T47D (cell line): ENCODE measurements around the gene PPM1M.

Source experiments
- DNase-seq, 2 experiments: peaks; one replicate each; pipeline versions ENCODE4 v3.0.0 to v3.0.0-alpha.2; 2011 to 2012; ENCODE audit warnings: low read depth in 1 of 2, low spot score in 1 of 2
- JUND ChIP-seq: IDR thresholded peaks from 2 replicates; pipeline ENCODE4 v1.6.1; 2012; ENCODE audit warnings: low read depth
- in situ Hi-C: cut with HindIII; loops from 2 replicates; pipeline ENCODE4 v1.10.0; 2016; ENCODE audit warnings: low sequenced_read_pairs, low pct_unique_long_range_greater_than_20kb

The PPM1M gene

DNA sequence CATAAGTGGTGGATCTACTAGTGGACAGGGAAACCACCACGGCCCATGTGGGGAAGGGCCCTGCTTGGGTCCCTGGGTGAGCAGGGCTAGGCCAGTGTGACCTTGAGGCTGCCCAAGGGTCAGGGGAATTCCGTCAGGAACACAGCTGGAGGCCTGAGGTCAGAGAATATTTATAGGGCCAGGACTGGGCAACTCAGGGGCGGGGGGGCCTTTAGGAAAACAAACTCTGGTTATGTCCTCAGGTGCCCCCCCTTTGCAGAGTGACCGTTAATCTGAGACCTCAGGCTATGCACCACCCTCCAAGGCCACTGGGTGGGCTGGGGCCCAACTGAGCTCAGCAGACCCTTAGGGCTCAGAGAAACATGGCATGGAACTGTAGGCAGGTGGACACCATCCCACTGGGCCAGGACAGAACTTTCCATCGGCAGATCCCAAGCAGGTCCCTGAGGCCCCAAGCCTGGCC is 9.1 kb upstream of the PPM1M start:
- no peak for TF ChIP-seq JUND
- no peak for DNase-seq
- in situ Hi-C loops = no loop called here

DNA sequence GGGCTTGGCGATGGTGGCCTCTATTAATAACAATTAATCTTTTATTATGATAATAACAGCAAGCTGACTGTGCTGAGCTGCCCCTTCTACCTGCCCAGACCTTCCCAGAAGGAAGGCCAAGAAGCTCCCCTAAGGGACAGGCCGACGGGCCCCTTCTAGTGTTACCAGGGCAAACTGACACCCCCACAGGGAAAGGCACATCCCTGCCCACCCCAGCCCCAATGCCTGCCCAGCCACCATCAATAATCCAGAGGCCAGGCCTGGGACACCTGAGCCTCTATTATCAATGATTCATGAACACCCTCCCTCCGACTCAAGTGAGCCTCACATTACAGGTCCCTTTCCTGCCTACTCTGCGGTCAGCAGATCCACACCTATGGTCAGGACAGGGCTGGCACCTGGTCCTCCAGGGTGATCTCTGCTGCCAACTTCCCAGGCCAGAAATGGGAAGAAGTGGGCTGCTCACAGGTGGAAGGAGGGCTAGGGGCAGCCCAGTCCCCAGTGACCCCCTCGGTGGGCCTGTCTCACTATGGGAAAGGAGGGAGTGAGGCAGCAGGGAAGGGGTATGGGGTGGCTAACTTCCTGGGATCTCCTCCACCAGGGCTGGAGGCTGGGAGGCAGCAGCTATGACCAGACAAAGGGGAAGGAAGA is 8.4 kb upstream of the PPM1M start:
- no peak for TF ChIP-seq JUND
- no peak for DNase-seq
- in situ Hi-C loops = no loop called here

DNA sequence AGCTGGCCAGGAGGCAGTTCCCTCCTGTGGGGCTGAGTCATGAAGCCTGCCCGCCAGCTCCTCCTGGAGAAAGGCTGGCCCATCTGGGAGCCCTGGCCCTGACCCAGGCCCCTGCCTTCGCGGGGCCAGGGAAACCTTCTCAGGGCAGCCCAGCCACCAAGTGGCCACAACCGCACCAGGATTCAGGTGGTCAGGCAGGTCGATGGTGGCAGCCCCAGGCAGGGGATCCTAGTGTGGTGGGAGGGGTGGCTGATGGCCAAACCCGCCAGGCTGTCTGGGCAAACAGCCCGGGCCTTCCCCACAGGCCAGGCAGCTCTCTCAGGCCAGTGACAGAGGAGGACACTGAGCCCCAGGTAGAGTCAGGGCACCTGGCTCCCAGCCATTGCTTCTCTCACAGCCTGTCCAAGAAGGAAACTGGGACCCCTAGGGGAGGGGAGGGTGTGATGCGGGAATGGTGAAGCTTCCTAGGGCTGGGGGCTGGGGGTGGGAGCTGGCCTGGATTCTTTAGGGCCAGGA is 7.8 kb upstream of the PPM1M start:
- TF ChIP-seq JUND = no peak
- DNase-seq = peak in 1 of 2 experiments; percentile 62
- in situ Hi-C loops = no loop called here

DNA sequence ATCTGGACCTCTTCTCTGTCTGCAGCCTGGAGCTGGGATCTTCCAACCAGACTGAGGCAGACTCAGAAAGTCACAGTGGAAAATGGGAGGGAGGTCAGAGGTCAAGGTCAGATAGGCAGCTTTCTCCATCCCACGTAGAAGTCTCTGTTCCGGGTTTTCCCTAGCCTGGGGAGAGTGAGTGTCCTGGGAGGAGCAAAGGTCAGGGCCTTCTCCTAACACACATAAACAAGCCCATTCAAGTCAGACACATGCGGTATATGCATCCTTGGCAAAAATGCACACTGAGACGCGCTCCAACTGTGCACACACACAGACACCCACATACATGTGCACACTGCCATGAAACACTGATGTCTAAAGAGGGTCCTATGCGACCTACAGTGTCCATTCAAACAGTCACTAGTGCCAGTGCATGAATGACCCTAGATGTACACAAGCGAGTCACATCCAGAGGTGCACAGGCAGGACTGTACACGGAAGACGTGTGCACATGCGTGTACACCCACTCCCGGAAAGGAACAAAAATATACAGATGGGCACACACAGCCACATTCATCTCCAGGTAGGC is 7.3 kb upstream of the PPM1M start:
- in situ Hi-C loops = no loop called here
- no peak for TF ChIP-seq JUND

DNA sequence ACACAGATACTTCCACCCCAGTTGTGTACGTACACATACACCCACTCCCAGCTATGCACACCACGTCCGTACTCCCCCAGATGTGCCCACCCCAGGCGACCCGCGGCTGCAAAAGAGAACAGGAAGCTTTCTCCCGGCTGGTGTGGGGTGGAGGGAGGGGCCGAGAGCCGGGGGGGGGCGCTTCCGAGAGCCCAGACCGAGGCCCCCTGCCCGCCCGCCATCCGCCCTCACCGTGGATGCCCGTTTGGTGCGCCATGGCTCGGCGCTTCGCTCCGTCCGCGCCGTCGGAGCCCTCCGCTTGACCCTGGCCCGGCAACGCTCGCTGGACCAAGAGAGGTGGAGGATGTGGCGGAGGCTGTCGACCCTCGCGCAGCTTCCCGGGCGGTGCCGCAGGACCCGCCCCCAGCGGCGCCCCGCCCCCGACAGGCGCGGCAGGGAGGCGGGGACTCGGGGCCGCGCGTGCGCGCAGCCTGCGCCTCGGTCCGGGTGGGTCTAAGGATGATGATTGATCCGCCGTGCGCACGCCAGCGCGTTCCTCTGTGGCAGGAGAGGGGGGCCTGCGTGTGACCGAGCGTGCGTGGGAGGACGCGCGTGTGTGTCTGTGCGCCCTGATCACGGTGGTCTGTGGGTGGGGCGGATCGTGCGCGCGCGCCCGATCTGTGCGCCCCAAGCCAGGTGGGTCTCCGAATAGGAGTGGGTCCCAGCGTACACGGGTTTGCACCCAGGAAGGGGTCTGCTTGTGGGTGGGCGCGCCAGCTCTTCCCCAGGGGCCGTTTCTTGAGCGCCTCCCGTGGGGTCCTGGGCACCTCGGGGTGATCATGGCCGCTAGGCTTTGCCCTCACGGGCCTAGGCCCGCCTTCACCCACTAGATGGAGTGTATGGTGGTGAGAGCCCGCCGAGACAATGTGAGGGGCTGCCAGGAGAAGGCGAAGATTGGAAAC is 6.5 kb upstream of the PPM1M start, which contains the start of gene TWF2:
Gene TWF2, minus strand, starts transcription at position 398 of the 941 bp plus-strand sequence. Its CDS starts 142 bp downstream, at position 256.
- in situ Hi-C loops = no loop called here
- DNase-seq = peak; percentile 59 to 89

More for the DNA sequence above, 7.3 kb upstream of the PPM1M start:
- no peak for DNase-seq

DNA sequence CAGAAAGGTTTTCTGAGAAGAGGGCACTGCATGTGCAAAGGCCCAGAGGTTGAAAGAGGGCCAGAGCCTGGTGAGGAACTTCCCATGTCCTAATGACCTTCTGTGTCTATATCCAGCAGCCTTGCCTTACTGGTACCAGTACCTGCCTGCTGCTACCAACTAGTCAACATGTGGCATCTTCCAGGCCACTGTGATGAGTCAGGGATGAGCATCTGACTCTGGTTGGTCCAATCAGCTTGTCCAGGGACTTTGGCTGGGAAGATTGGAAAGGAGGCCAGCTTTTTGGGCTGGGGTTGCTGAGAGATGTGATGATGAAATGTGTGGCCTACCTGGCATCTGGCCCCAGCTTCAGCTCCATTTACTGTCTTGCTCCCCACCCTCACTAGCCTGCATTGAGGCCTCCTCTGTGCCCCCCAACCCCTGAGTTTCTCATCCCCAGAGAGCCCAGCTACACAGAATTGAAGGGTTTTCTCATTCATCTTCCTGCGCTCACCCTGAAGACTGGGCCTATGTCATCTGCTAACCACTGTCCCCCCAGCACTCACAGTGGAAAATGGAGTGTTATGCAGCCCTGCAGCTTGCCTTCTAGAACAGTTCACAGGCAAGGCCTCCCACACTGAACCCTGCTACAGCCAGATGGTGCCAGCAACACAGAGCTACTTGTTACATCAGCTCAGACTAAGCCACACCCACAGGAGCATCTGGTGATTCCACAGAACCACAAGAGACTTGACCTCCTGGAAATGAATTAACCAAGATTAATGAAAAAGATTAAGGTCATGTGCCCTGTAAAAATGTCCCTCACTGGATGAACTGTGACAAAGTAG is 5.3 kb upstream of the PPM1M start:
- peak in 1 of 2 experiments; percentile 52 for DNase-seq
- no peak for TF ChIP-seq JUND
- in situ Hi-C loops = no loop called here

More for the DNA sequence above, 6.5 kb upstream of the PPM1M start, which contains the start of gene TWF2:
- no peak for TF ChIP-seq JUND

DNA sequence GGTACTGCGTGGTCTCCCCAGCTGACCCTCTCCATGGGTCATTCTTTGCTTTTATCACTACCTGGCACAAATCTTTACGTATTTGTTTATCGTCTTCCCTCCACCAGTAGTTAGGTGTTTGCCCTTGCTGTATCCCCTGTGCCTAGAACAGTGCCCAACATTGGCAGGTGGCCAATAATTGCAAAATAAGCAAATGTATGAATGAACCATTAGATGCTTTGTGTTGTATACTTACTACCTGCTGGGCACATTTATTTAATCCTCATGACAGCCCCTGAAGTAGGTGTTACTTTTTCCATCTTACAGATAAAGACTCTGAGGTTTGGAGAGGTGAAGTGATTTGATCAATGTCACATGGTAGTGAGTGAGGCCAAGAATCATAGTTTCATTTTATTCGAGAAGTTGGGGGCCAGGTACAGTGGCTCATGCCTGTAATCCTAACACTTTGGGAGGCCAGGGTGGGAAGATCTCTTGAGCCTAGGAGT is 4.6 kb upstream of the PPM1M start:
- DNase-seq = no peak
- no peak for TF ChIP-seq JUND
- in situ Hi-C loops = no loop called here

DNA sequence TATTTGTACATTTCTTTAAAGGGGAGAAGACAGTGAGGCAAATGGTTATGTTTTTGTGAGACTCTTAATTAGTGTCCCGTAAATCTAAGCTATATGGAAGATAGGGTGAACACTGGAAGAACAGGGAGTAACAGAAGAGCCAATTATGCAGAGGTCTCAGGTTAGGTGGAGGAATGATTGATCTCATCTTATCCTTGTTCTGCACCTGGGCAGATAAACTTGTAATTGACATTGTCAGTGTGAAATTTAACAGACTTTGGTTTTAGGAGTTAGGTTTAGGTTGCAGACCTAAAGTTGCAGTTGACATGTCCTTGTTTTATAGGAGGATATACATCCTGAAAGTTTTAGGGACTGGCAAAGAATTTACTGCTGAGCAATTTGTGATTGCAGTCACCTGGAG is 3.5 kb upstream of the PPM1M start:
- in situ Hi-C loops = no loop called here
- no peak for TF ChIP-seq JUND
- DNase-seq = no peak

DNA sequence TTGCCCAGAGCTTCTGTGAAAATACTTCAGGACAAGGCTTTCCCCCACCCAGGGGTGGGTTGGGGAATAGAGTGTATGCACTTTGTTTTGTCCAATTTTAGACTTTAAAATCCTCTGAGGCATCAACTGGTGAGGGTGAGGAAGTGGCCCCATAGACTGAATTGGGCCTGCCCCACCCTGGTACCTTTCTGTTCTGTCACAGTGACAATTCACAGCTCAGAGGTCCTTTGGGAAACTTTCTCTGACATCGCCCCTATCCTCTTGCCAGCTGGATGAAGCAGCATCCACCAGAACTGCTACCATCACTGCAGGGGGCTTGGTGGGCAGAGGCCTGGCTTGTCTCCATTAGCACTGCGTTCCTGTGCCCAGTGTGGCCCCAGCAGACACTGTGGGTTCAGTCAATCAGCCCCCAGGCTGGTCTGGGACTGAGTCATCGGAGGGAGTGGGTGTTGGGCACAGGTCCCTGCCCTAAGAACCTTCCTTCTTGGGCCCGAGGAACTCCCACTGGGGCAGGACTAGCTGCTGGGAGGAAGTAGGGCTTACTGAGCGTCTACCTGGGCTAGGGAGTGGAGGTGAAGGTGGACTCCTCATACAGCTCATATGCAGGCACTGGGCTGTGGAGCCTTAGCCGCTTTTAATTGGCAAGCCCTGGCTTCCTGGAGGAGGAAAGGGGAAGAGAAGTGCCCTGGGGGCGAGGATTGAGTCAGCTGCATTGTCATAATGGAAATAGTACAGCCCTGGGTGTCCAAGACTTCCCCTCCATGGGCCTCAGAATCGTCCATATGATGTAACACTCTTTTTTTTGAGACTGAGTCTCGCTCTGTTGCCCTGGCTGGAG is 1.5 kb upstream of the PPM1M start:
- peak in 1 of 2 experiments; percentile 51 for DNase-seq
- no peak for TF ChIP-seq JUND
- in situ Hi-C loops = no loop called here

DNA sequence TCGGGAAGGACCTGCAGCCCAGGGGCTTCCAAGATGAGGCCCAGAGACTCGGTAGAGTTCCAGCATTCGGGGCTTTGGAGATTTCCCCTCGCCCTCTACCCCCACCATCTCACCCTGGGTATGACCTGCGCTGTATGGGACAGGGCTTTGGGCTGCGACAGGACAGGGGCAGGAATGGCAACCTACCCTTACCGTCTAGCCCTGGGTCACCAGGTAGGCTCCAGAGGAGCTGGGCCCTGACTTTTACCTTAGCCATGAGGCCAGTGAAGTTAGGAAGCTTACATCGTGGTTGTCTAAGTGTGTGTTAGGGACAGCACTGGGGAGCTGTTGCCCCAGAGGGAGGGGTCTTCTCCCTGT is 683 bp downstream of the PPM1M start:
- no peak for TF ChIP-seq JUND
- DNase-seq = no peak
- in situ Hi-C loops = no loop called here
